Body of pancreas (tissue), 4 donors: ENCODE measurements around the gene CTNNA2. TPM values are rescaled to one million over a fixed set of nuclear protein-coding genes. Genes with fewer than 3 reads are reported as not detected.
"Not testable (repeated sequence)": the region's sequence is repeated elsewhere in the genome, so short reads cannot be mapped to it uniquely, and the experiment has no call there.

Source experiments
- ATAC-seq: fragments of 150-250 bp; one replicate; pipeline ENCODE4 v1.9.1; 2016
- DNase-seq, 4 donors: peaks; one replicate each; pipeline ENCODE4 v3.0.0-alpha.2; 2019
- H3K27ac ChIP-seq, 4 donors: fragments of 200-600 bp; sonication (generic); 1 replicate in 3 of 4; 2 replicates in 1 of 4; pipeline versions ENCODE4 v1.5.1 to v1.6.1; 2016 to 2019; ENCODE audit warnings: mild to moderate bottlenecking in 1 of 4, mixed read lengths in 1 of 4, moderate library complexity in 1 of 4
- H3K27me3 ChIP-seq, 2 donors: fragments of 200-600 bp; sonication (generic); one replicate each; pipeline ENCODE4 v1.6.0; 2016; ENCODE audit warnings: mild to moderate bottlenecking in 1 of 2
- H3K36me3 ChIP-seq, 2 donors: fragments of 200-600 bp; sonication (generic); replicated peaks in 1 of 2; 2 replicates each; pipeline ENCODE4 v1.5.1; 2016; ENCODE audit warnings: low read depth in 2 of 2; ENCODE audit not compliant: insufficient read depth in 1 of 2
- H3K4me1 ChIP-seq: fragments of 200-600 bp; sonication (generic); one replicate; pipeline ENCODE4 v1.6.0; 2016
- H3K4me3 ChIP-seq, 2 donors: fragments of 200-600 bp; sonication (generic); 1 replicate in 1 of 2; 2 replicates in 1 of 2; pipeline ENCODE4 v1.5.1; 2016 to 2019
- H3K9me3 ChIP-seq, 3 donors: fragments of 200-600 bp; sonication (generic); 1 replicate in 2 of 3; 2 replicates in 1 of 3; pipeline ENCODE4 v1.5.1; 2016
- POLR2A ChIP-seq, 3 donors: fragments of 450-650 bp; IDR thresholded peaks; one replicate each; pipeline ENCODE4 v1.6.1; 2016; ENCODE audit warnings: antibody characterized with exemption in 3 of 3, mild to moderate bottlenecking in 2 of 3
- WGBS, 2 donors: methylation state at CpG; one replicate each; pipeline ENCODE4 v1.1.5; 2017; 5-methylcytosine and 5-hydroxymethylcytosine counted together
- intact Hi-C: fragments of 100-400 bp; cut with DNase I; formaldehyde crosslinking; loops from one replicate; pipeline ENCODE4 v1.15.1; 2023
- total RNA-seq, 2 donors: library from RNA; depleted of rRNA; stranded (reverse); fragments of >200 nt; gene quantifications; one replicate each; pipeline ENCODE4 v1.1.0, GENCODE V29; 2016
- TF ChIP-seq, protein P1 (sequence below), 7 experiments: fragments of 450-650 bp in 4 of 7; fragments of 200-600 bp in 3 of 7; sonication (generic) in 3 of 7; IDR thresholded peaks; one replicate each; pipeline ENCODE4 v1.5.1; 2016 to 2019; ENCODE audit warnings: antibody characterized with exemption in 7 of 7

Gene CTNNA2
- total RNA-seq, 2 donors from 2014 or later, result 0.52 to 29.3 TPM

DNA sequence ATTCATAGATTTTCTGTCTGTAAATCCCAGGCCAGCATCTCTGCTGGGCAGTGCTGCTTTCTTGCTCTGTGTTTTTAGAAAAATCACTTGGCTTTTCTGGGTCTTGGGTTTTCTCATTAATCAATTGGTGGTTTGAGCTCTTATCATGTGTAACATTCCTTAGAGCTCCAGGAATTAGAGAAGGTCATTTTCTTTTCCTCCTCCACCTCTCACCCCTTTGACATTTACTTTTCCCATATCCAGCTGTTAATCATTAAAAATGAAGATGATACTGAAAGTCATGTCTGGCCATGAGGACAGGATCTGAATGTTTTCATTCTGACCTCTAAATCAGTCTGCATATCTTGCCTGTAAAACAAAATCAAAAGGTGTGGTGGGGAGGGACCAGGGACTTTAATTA is 680.7 kb downstream of the CTNNA2 start:
- Histone ChIP-seq H3K36me3 (no peaks in the 10 kb centered on the region), H3K27me3 (no peaks in the 10 kb centered on the region), H3K27ac (no peak overlapping the region), H3K9me3 (no peaks in the 10 kb centered on the region), H3K4me3 (no peak overlapping the region), H3K4me1 (no peaks in the 10 kb centered on the region)
- no peak for DNase-seq
- no peak for ATAC-seq
- TF ChIP-seq POLR2A (IDR thresholded peaks at IDR 0.05), result no peak
- TF ChIP-seq, protein P1, sequence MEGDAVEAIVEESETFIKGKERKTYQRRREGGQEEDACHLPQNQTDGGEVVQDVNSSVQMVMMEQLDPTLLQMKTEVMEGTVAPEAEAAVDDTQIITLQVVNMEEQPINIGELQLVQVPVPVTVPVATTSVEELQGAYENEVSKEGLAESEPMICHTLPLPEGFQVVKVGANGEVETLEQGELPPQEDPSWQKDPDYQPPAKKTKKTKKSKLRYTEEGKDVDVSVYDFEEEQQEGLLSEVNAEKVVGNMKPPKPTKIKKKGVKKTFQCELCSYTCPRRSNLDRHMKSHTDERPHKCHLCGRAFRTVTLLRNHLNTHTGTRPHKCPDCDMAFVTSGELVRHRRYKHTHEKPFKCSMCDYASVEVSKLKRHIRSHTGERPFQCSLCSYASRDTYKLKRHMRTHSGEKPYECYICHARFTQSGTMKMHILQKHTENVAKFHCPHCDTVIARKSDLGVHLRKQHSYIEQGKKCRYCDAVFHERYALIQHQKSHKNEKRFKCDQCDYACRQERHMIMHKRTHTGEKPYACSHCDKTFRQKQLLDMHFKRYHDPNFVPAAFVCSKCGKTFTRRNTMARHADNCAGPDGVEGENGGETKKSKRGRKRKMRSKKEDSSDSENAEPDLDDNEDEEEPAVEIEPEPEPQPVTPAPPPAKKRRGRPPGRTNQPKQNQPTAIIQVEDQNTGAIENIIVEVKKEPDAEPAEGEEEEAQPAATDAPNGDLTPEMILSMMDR (IDR thresholded peaks at IDR 0.05), result no peak
- intact Hi-C loops, result no loop called here

GRCh38 chr2:80195034-80195433 is 682.2 kb downstream of the CTNNA2 start:
- Histone ChIP-seq H3K9me3 (no peaks in the 10 kb centered on the region), H3K4me3 (no peak overlapping the region), H3K27me3 (no peaks in the 10 kb centered on the region), H3K4me1 (no peaks in the 10 kb centered on the region), H3K36me3 (no peaks in the 10 kb centered on the region), H3K27ac (no peak overlapping the region)
- intact Hi-C loops, result no loop called here
- ATAC-seq (no peak), DNase-seq (no peak)
- WGBS, 2 donors, result 32 to 41% methylated on average over 2 of the region's 2 CpGs
- no peak for TF ChIP-seq POLR2A (IDR thresholded peaks at IDR 0.05)
- TF ChIP-seq, protein P1 (IDR thresholded peaks at IDR 0.05), result no peak

GRCh38 chr2:80198042-80198441 is 685.2 kb downstream of the CTNNA2 start:
- Histone ChIP-seq H3K27ac (no peak overlapping the region), H3K4me3 (no peak overlapping the region), H3K27me3 (no peaks in the 10 kb centered on the region), H3K9me3 (no peaks in the 10 kb centered on the region), H3K36me3 (no peaks in the 10 kb centered on the region), H3K4me1 (no peaks in the 10 kb centered on the region)
- ATAC-seq, result no peak
- DNase-seq, result no peak
- intact Hi-C loops, result no loop called here
- WGBS, 2 donors, result 59 to 62% methylated on average over 2 of the region's 2 CpGs
- no peak for TF ChIP-seq POLR2A (IDR thresholded peaks at IDR 0.05)
- TF ChIP-seq, protein P1 (IDR thresholded peaks at IDR 0.05), result no peak

DNA sequence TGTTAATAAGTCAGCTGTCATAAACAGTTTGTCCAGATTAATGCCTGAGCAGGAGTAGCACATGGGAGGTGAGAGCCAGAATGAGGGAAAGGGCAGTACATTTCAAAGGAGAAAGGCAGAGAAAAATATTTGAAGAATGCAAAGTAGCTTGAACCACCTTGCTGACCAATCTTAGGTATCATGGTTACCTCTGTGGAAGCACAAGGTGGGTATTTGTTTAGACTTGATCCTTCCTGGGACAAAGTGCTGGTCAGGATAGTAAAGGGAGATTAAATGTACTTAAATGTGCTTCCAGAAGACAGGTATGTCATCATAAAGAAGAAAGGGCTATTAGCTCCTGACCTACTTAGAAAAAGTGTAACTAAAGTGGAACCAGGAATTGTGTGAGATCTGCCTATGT is 686.7 kb downstream of the CTNNA2 start:
- no peak for ATAC-seq
- intact Hi-C loops, result no loop called here
- Histone ChIP-seq H3K27me3 (no peaks in the 10 kb centered on the region), H3K27ac (no peak overlapping the region), H3K4me3 (no peak overlapping the region), H3K4me1 (no peaks in the 10 kb centered on the region), H3K9me3 (peaks cover 0 to 2% (median 0%) of the 10 kb centered on the region in 3 donors), H3K36me3 (no peaks in the 10 kb centered on the region)
- DNase-seq, result no peak
- no peak for TF ChIP-seq POLR2A (IDR thresholded peaks at IDR 0.05)
- TF ChIP-seq, protein P1 (IDR thresholded peaks at IDR 0.05), result no peak

DNA sequence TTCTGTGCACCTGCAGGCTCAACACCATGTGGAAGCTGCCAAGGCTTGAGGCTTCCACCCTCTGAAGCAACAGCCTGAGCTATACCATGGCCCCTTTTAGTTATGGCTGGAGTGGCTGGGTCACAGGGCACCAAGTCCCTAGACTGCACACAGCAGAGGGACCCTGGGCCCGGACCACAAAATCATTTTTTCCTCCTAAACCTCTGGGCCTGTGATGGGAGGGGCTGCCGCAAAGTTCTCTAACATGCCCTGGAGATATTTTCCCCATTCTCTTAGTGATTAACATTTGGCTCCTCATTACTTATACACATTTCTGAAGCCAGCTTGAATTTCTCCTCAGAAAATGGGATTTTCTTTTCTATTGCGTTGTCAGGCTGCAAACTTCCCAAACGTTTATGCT is 691.1 kb downstream of the CTNNA2 start:
- H3K4me3 ChIP-seq, intact Hi-C loops, H3K27ac ChIP-seq, ATAC-seq, H3K36me3 ChIP-seq, DNase-seq, H3K4me1 ChIP-seq, H3K27me3 ChIP-seq, H3K9me3 ChIP-seq: not testable (repeated sequence)
- WGBS, 2 donors, result 73 to 78% methylated on average over 4 of the region's 4 CpGs
